Tongue (tissue), 2 donors: ENCODE data around the gene NUPR2. TPM values are rescaled to one million over a fixed set of nuclear protein-coding genes. Genes with fewer than 3 reads are reported as not detected.
"Not testable (repeated sequence)": the region's sequence is repeated elsewhere in the genome, so short reads cannot be mapped to it uniquely, and the experiment has no call there.

Experiments
- DNase-seq: peaks from one replicate; pipeline ENCODE4 v3.0.0-alpha.2; 2015
- total RNA-seq: library from RNA; depleted of rRNA; stranded (reverse); fragments of >200 nt; gene quantifications from one replicate; pipeline ENCODE4 v1.2.3, GENCODE V29; 2014

Gene NUPR2
- total RNA-seq, 1 donor from 2014 or later: not detected

GRCh38 chr7:56086761-56087160, 29.5 kb downstream of the NUPR2 start:
- no peak for DNase-seq

- peak; percentile 82 for DNase-seq
Measured at GRCh38 chr7:56083150-56083785, 32.9 kb downstream of the NUPR2 start.

GRCh38 chr7:56081626-56082340, 34.4 kb downstream of the NUPR2 start:
- no peak for DNase-seq

GRCh38 chr7:56080726-56081435, 35.3 kb downstream of the NUPR2 start:
- DNase-seq: not testable (repeated sequence)

GRCh38 chr7:56079450-56080185, 36.6 kb downstream of the NUPR2 start:
- DNase-seq: peak; percentile 58

- no peak for DNase-seq
Measured at GRCh38 chr7:56078196-56078595, 38.0 kb downstream of the NUPR2 start.

- DNase-seq: no peak
Measured at GRCh38 chr7:56077681-56078080, 38.5 kb downstream of the NUPR2 start.

- peak; percentile 88 for DNase-seq
Measured at GRCh38 chr7:56074371-56074791, 41.8 kb downstream of the NUPR2 start.

GRCh38 chr7:56066376-56066775, 49.8 kb downstream of the NUPR2 start:
- not testable (repeated sequence) for DNase-seq

Other genes with a start within 250 kb of the NUPR2 start
- gene ZNF713, start 229.0 kb downstream of the NUPR2 start, total RNA-seq: 15.1 TPM
- 12.9 TPM for gene MRPS17, start 164.5 kb downstream of the NUPR2 start, total RNA-seq
- gene NIPSNAP2, start 151.8 kb downstream of the NUPR2 start, total RNA-seq: 177 TPM
- gene PSPH, start 65.0 kb downstream of the NUPR2 start, total RNA-seq: 16.2 TPM
- 118 TPM for gene CCT6A, start 64.7 kb downstream of the NUPR2 start, total RNA-seq
- 53.5 TPM for gene SUMF2, start 52.1 kb downstream of the NUPR2 start, total RNA-seq
- gene PHKG1, start 23.5 kb downstream of the NUPR2 start, total RNA-seq: 65.2 TPM
- 268 TPM for gene CHCHD2, start 9.9 kb downstream of the NUPR2 start, total RNA-seq